LNCAP (cell line): ENCODE data around the gene ATOSB.

Experiments used
- TF ChIP-seq, protein P1 (sequence below): fragments of 450-650 bp; IDR thresholded peaks from 2 replicates; pipeline ENCODE4 v1.5.1; 2017; ENCODE audit warnings: mild to moderate bottlenecking

The ATOSB gene, protein sequence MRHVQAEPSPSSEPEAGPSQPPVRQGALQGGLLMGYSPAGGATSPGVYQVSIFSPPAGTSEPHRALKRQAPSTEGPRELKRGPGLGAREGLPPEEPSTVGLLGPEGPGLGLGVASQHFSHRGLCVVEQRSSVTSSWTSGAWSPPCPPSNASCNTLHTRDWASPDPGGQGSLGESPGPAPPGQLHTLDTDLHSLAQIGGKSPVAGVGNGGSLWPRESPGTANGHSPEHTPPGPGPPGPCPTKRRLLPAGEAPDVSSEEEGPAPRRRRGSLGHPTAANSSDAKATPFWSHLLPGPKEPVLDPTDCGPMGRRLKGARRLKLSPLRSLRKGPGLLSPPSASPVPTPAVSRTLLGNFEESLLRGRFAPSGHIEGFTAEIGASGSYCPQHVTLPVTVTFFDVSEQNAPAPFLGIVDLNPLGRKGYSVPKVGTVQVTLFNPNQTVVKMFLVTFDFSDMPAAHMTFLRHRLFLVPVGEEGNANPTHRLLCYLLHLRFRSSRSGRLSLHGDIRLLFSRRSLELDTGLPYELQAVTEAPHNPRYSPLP

GRCh38 chr9:35115680-35116538 is at the start of gene ATOSB:
TSS of gene ATOSB (minus strand) at chr9:35115862. CDS start at chr9:35108274, 7,588 bp downstream.
- TF ChIP-seq, protein P1, sequence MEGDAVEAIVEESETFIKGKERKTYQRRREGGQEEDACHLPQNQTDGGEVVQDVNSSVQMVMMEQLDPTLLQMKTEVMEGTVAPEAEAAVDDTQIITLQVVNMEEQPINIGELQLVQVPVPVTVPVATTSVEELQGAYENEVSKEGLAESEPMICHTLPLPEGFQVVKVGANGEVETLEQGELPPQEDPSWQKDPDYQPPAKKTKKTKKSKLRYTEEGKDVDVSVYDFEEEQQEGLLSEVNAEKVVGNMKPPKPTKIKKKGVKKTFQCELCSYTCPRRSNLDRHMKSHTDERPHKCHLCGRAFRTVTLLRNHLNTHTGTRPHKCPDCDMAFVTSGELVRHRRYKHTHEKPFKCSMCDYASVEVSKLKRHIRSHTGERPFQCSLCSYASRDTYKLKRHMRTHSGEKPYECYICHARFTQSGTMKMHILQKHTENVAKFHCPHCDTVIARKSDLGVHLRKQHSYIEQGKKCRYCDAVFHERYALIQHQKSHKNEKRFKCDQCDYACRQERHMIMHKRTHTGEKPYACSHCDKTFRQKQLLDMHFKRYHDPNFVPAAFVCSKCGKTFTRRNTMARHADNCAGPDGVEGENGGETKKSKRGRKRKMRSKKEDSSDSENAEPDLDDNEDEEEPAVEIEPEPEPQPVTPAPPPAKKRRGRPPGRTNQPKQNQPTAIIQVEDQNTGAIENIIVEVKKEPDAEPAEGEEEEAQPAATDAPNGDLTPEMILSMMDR, result no peak

DNA sequence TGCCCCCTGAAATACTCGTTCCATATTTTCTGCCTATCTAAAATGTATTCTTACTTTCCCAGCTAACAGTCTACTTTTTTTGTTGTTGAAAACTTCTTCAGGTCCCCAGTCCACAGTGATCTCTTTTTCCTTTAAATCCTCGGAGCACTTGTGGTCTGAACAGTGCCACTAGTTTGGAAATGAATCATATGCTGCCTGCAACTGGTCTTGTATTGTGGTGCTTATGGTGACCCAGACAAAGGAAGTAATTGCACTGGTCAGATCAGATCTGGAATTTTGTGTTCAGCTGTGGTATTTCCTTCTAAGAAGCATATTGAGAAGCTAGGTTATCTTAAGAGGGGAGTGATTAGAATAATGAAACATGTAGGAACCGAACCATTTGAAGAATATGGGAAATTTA is 49.0 kb upstream of the ATOSB start:
- TF ChIP-seq, protein P1, result no peak

DNA sequence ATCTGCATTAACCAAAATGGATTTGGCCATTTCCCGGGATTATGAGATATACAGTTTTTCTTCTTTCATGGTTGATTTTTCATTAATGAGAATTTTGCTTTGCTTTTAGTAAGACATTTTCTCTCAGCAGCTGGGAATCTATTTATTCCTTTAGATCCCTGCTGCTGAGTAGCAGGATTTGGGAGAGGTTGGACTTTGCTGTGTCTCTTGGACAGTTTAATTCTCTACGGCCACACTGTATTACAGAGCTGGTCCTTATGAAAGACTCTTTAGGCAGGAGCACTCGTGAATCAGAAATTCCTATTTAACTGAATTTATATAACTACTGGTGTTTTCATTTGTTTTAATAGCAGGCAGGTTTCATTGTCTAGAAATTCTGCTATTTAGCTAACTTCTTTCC is 47.8 kb upstream of the ATOSB start:
- TF ChIP-seq, protein P1, result no peak

DNA sequence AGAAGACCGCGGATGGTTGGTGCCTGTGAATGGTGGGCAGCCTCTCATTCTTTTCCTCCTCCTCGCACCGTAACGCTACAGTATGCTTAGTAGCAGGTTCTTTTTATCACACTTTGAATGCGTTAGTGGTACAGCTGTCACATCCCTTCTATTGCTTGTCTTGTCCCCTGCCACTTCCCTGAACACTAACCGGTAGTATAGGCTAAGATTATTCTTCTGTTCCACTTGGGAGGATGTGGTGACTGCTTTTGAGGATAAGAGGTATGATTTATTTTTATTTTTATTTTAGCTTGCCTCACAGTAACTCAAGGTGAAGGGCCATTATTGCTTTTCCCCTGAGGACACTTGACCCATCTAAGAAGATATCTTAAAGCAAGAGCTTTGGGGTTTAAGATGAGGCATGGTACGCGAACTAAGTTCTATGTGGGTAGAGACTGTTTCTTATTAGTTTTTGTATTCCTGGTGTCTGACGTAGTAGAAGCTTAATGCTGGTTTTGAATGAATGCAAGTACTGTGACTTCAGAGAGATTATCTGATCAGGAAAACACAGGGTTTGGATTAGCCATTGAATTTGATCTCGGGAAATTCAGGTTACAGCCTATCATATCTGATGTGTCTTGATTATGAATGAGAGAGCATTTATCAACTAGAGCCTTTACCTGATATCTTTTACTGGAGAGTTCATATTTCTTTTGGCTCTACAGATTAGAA is 47.1 kb upstream of the ATOSB start:
- TF ChIP-seq, protein P1, result no peak

DNA sequence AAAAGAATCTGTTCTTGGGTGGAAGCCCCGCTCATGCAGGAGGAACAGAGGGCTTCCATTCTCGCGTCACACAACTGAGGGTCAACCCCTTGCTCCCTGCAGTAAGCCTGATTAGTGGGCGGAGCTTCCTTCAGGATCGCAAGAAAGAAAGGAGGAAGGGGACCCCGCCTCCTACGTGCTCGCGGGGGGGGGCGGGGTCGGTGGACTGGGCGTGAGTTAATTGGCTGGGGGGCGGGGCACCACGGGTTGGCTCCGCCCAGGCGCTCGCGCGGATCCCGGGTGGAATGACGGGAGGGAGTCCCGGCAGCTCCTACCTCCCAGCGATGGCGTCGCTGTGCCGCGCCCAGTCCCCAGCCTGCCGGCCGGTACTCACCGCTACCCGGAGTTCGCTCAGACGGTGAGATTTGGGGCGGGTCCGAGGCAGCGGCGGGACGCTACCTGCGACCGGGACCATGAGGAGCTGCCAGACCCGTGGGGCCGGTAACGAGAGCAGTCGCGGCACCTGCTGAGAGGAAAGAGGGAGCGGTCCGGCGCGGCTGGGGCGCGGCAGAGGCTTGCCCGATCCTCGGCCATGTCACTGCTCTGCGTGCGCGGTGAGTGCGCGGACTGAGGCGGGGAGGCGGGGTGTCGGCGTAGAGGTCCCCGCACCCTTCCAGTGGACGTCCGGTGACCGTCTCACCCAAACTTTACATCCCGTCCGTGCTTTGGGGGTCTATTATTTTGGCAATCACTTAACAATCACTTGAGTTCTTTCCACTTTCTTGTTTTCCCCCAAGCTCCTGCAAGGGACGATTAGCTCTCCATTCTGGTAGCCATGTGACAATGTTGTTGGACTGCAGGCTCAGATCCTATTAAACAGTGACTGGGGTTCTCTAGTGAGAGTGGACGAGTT is 46.3 kb upstream of the ATOSB start, which contains the start of gene UNC13B:
Gene UNC13B, plus strand, starts transcription at position 297 of the 892 bp plus-strand sequence. Its CDS starts 275 bp downstream, at position 572.
- TF ChIP-seq, protein P1, result peak; percentile 30; the same call in 1 of the 2 replicates

GRCh38 chr9:35158501-35159280 is 43.0 kb upstream of the ATOSB start:
- TF ChIP-seq, protein P1, result no peak
